ENCODE measurements around the gene CES2.

GRCh38 chr16:66895999-66896398 lies 39.3 kb upstream of the CES2 start:
- TF ChIP-seq CTCF (IDR thresholded peaks at IDR 0.05; ENCODE audit: low read length) (no peak), EZH2 (optimal IDR thresholded peaks at IDR 0.05; ENCODE audit: low read depth, low read length) (no peak)

Data from MM.1S (cell line).